HepG2 (cell line): ENCODE measurements around the gene BRAT1. TPM values are rescaled to one million over a fixed set of nuclear protein-coding genes. Genes with fewer than 3 reads are reported as not detected.

Experiments
- ATAC-seq: fragments of 200-7000 bp; cut with Tn5 transposase; 3 replicates; pipeline ENCODE4 v1.9.1; 2020; ENCODE audit warnings: mild to moderate bottlenecking, moderate library complexity
- BruUV-seq: library from RNA; stranded (reverse); fragments of 400-500 nt; replicated peaks from 2 replicates; lab custom pipeline; 2021; lab: Mats Ljungman, UMichigan
- CTCF ChIA-PET: fragments of 300-600 bp; formaldehyde crosslinking; extraction: SDS; loops from one replicate; lab custom pipeline; 2021; ENCODE audit warnings: low total read pairs, inconsistent platforms, low intra/inter-chr PET ratio; lab: Yijun Ruan, JAX
- POLR2A ChIA-PET: fragments of 350-600 bp; sonication (Branson Sonifier 250); formaldehyde crosslinking; loops from one replicate; lab custom pipeline; 2020; ENCODE audit warnings: antibody characterized with exemption, inconsistent platforms; lab: Yijun Ruan, JAX
- DNase-seq: peaks from one replicate; pipeline ENCODE4 v3.0.0-alpha.2; 2015; ENCODE audit warnings: low spot score
- FAIRE-seq: peaks from 3 replicates; lab custom pipeline; 2011; peaks lifted over from hg19 to GRCh38; lab: Jason Lieb, UNC
- H2AFZ ChIP-seq: one replicate; pipeline ENCODE4 v1.6.1; 2011; ENCODE audit warnings: low read length, inconsistent platforms
- H3K27ac ChIP-seq: fragments of 300-600 bp; 3 replicates; pipeline ENCODE4 v1.8.0; 2011; ENCODE audit warnings: mixed run types, mild to moderate bottlenecking, mixed read lengths, low read length, inconsistent platforms; ENCODE audit not compliant: insufficient read depth; ENCODE audit errors: extremely low read length
- H3K27me3 ChIP-seq, 2 experiments: fragments of 200-600 bp in 1 of 2; 2 replicates in 1 of 2; 3 replicates in 1 of 2; pipeline versions ENCODE4 v1.6.0 to v1.8.0; 2011; ENCODE audit warnings: low read length in 2 of 2, mild to moderate bottlenecking in 2 of 2, moderate library complexity in 2 of 2, inconsistent platforms in 1 of 2; ENCODE audit not compliant: insufficient read depth in 2 of 2, control insufficient read depth in 1 of 2
- H3K36me3 ChIP-seq, 2 experiments: fragments of 200-600 bp in 1 of 2; replicated peaks in 1 of 2; 2 replicates in 1 of 2; 3 replicates in 1 of 2; pipeline versions ENCODE4 v1.5.1 to v1.8.0; 2011; ENCODE audit warnings: low read length in 2 of 2, inconsistent platforms in 1 of 2; ENCODE audit not compliant: insufficient read depth in 2 of 2, control insufficient read depth in 1 of 2
- H3K4me1 ChIP-seq: 2 replicates; pipeline ENCODE4 v1.5.1; 2012; ENCODE audit warnings: low read length, inconsistent platforms; ENCODE audit not compliant: insufficient read depth
- H3K4me2 ChIP-seq: 2 replicates; pipeline ENCODE4 v1.6.0; 2011; ENCODE audit warnings: low read depth, low read length, inconsistent platforms
- H3K4me3 ChIP-seq, 3 experiments: fragments of 200-600 bp in 1 of 3; sonication (generic), shearing (Covaris generic) in 1 of 3; replicated peaks in 1 of 3; 2 replicates each; pipeline ENCODE4 v1.5.1; 2011 to 2016; ENCODE audit warnings: low read length in 3 of 3, inconsistent platforms in 2 of 3, low read depth in 2 of 3, mild to moderate bottlenecking in 2 of 3, control low read depth in 1 of 3, mixed read lengths in 1 of 3; ENCODE audit not compliant: insufficient read depth in 1 of 3
- H3K79me2 ChIP-seq: one replicate; pipeline ENCODE4 v1.6.1; 2011; ENCODE audit warnings: low read length, inconsistent platforms; ENCODE audit not compliant: insufficient read depth
- H3K9ac ChIP-seq: 2 replicates; pipeline ENCODE4 v1.6.0; 2011; ENCODE audit warnings: mild to moderate bottlenecking, low read depth, low read length, inconsistent platforms; ENCODE audit not compliant: insufficient read depth
- H3K9me3 ChIP-seq: 2 replicates; pipeline ENCODE4 v1.5.1; 2012; ENCODE audit warnings: mild to moderate bottlenecking, low read length
- H4K20me1 ChIP-seq: 2 replicates; pipeline ENCODE4 v1.6.0; 2011; ENCODE audit warnings: inconsistent platforms, mild to moderate bottlenecking, low read length, moderate library complexity; ENCODE audit not compliant: insufficient read depth
- POLR2A ChIP-seq, 2 experiments: IDR thresholded peaks; 2 replicates each; pipeline ENCODE4 v1.6.1; 2011; ENCODE audit warnings: low read depth in 2 of 2, low read length in 2 of 2, mild to moderate bottlenecking in 1 of 2, moderate library complexity in 1 of 2; ENCODE audit not compliant: insufficient read depth in 1 of 2
- WGBS: methylation state at CpG from one replicate; pipeline ENCODE4 v1.1.6; 2017; ENCODE audit warnings: low lambda C conversion rate; 5-methylcytosine and 5-hydroxymethylcytosine counted together
- in situ Hi-C: cut with HindIII; loops from 2 replicates; pipeline ENCODE4 v1.10.0; 2017; ENCODE audit warnings: low pct_unique_long_range_greater_than_20kb; ENCODE audit not compliant: extremely low pct_ligation_motif_present
- intact Hi-C: fragments of 100-400 bp; cut with micrococcal nuclease; formaldehyde crosslinking; loops from one replicate; pipeline ENCODE4 v1.10.0; 2022; ENCODE audit not compliant: unreplicated experiment
- polyA plus RNA-seq, 8 experiments: library from polyadenylated mRNA; depleted of rRNA in 3 of 8; stranded (reverse) in 7 of 8; unstranded in 1 of 8; fragments of >200 nt; fragmentation: Illumina TruSeq in 4 of 8; extraction: Trizol in 4 of 8; gene quantifications; 2 replicates each; pipeline versions ENCODE4 v1.2.1 to v1.2.3, GENCODE V29; 2011 to 2016; ENCODE audit warnings: low read depth in 4 of 8, missing spikeins in 1 of 8, mixed read lengths in 1 of 8; ENCODE audit not compliant: insufficient read depth in 1 of 8
- total RNA-seq, 5 experiments: library from RNA; depleted of rRNA; stranded (reverse); fragments of >200 nt; fragmentation: Illumina TruSeq; extraction: Trizol; gene quantifications; 2 replicates each; pipeline ENCODE4 v1.2.3, GENCODE V29; 2016; ENCODE audit warnings: low read depth in 1 of 5
- TF ChIP-seq, protein P1 (sequence below): fragments of 450-650 bp; IDR thresholded peaks from 2 replicates; pipeline ENCODE4 v1.6.1; 2016
- TF ChIP-seq, protein P2 (sequence below): sonication (generic); formaldehyde crosslinking; IDR thresholded peaks from 2 replicates; pipeline ENCODE4 v1.9.0; 2021; ENCODE audit warnings: missing genetic modification reagents, borderline replicate concordance

The BRAT1 gene
- total and polyA plus RNA-seq, 2 of the 13 experiments (the other 11 are each of a cell fraction or from before 2014, with no cell fraction given) = 10.2 to 20.3 TPM

DNA sequence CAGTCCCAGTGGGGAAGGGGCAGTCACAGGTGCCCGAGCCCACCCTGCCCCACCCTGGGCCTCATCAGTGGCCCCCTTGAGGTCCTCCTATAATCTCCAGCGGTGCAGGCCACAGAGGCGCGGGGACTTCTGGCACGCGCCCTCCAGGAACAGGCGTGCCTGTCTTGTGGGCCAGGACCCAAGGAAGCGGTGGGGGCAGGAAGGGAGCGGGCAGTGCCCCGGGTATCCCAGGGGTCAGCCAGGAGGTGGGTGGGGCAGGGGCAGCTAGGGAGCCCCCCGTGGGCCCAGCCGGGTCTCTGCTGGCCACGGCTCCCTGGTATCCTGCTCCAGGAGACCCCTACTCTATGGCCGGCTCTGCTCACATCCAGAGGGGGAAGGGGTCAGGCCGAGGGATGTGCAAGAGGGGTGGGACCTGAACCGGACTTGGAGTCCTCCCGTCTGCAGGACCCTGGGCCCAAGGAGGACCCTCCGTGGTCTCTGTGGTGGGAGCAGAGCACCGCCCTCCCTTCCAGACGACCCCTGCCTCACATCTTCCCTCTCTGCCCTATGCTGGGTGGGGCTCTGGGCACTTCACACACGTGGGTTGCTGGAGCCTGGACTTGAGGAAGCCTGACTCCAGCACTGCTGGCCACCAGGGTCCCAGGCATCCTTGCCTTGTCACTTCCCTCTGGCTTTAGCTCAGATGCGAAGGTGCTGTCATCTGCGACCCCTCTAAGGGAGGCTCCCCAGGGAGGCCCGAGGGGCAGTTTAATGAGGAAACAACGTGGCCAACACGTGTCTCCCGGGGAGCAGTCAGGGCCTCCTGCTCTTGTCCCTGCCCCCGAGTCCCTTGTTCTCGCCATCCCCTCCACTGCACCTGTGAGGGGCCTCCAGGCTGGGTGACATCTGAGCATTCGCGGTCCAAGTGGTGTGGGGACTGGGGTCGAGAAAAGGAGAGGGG, 60.9 kb downstream of the BRAT1 start:
- FAIRE-seq (no peak), DNase-seq (no peak), ATAC-seq (no peak)
- no TSS peak for BruUV-seq
- H3K9ac ChIP-seq = no peak overlapping the region
- no peak overlapping the region for H3K27ac ChIP-seq
- no peak overlapping the region for H3K4me3 ChIP-seq
- no peaks in the 10 kb centered on the region for H3K36me3 ChIP-seq
- no peak overlapping the region for H3K4me2 ChIP-seq
- no peaks in the 10 kb centered on the region for H3K79me2 ChIP-seq
- TF ChIP-seq, protein P1, sequence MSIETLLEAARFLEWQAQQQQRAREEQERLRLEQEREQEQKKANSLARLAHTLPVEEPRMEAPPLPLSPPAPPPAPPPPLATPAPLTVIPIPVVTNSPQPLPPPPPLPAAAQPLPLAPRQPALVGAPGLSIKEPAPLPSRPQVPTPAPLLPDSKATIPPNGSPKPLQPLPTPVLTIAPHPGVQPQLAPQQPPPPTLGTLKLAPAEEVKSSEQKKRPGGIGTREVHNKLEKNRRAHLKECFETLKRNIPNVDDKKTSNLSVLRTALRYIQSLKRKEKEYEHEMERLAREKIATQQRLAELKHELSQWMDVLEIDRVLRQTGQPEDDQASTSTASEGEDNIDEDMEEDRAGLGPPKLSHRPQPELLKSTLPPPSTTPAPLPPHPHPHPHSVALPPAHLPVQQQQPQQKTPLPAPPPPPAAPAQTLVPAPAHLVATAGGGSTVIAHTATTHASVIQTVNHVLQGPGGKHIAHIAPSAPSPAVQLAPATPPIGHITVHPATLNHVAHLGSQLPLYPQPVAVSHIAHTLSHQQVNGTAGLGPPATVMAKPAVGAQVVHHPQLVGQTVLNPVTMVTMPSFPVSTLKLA = peak; percentile 65; the same call in 1 of the 2 replicates
- TF ChIP-seq, protein P2, sequence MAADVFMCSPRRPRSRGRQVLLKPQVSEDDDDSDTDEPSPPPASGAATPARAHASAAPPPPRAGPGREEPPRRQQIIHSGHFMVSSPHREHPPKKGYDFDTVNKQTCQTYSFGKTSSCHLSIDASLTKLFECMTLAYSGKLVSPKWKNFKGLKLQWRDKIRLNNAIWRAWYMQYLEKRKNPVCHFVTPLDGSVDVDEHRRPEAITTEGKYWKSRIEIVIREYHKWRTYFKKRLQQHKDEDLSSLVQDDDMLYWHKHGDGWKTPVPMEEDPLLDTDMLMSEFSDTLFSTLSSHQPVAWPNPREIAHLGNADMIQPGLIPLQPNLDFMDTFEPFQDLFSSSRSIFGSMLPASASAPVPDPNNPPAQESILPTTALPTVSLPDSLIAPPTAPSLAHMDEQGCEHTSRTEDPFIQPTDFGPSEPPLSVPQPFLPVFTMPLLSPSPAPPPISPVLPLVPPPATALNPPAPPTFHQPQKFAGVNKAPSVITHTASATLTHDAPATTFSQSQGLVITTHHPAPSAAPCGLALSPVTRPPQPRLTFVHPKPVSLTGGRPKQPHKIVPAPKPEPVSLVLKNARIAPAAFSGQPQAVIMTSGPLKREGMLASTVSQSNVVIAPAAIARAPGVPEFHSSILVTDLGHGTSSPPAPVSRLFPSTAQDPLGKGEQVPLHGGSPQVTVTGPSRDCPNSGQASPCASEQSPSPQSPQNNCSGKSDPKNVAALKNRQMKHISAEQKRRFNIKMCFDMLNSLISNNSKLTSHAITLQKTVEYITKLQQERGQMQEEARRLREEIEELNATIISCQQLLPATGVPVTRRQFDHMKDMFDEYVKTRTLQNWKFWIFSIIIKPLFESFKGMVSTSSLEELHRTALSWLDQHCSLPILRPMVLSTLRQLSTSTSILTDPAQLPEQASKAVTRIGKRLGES (CRISPR knock-in tag) = no peak
- TF ChIP-seq POLR2A (IDR thresholded peaks at IDR 0.05; ENCODE audit: insufficient read depth in 1 of 2, low read depth in 2 of 2, low read length in 2 of 2) = no peak
- peaks cover 18 to 46% of the 10 kb centered on the region in 2 experiments for H3K27me3 ChIP-seq
- in situ Hi-C loops (no loop called here), intact Hi-C loops (no loop called here)
- no peaks in the 10 kb centered on the region for H4K20me1 ChIP-seq
- no peak overlapping the region for H2AFZ ChIP-seq
- no peaks in the 10 kb centered on the region for H3K4me1 ChIP-seq
- 41% methylated on average over 18 of the region's 32 CpGs for WGBS
- ChIA-PET POLR2A (no interaction called here), CTCF (no interaction called here)
- no peaks in the 10 kb centered on the region for H3K9me3 ChIP-seq
